Measurements from ENCODE around the gene NAT14.

The NAT14 gene

DNA sequence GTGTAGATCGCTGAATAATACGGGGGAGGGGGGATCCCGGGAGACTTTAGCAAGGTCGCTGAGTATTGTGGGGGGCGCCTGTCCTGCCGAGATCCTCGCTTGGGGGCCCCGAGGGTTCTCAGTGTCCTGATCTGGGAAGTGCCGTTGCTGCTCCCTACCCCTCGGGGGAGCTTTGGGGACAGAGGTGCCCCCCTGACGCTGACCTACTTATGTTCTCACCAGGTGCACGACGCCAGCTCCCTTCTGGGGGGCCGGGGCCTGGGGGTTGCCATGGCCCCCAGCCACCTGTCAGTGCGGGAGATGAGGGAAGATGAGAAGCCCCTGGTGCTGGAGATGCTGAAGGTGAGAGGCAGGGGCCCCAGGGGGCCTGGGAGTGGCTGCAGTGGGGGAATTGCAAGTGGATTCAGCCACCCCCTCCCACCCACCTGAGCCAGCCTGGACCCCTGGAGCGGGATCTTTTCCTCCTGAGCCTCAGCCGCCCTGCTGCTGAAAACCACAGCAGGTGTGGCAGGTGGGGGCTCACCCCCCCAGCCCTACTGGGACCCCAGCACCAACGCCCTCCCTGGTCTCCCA lies 537 bp downstream of the NAT14 start:
- H3K27ac ChIP-seq: peak overlapping the region; percentile 82
- no peak for TF ChIP-seq ZFX (IDR thresholded peaks at IDR 0.05; ENCODE audit: borderline replicate concordance)
- TF ChIP-seq, protein P1, sequence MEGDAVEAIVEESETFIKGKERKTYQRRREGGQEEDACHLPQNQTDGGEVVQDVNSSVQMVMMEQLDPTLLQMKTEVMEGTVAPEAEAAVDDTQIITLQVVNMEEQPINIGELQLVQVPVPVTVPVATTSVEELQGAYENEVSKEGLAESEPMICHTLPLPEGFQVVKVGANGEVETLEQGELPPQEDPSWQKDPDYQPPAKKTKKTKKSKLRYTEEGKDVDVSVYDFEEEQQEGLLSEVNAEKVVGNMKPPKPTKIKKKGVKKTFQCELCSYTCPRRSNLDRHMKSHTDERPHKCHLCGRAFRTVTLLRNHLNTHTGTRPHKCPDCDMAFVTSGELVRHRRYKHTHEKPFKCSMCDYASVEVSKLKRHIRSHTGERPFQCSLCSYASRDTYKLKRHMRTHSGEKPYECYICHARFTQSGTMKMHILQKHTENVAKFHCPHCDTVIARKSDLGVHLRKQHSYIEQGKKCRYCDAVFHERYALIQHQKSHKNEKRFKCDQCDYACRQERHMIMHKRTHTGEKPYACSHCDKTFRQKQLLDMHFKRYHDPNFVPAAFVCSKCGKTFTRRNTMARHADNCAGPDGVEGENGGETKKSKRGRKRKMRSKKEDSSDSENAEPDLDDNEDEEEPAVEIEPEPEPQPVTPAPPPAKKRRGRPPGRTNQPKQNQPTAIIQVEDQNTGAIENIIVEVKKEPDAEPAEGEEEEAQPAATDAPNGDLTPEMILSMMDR (IDR thresholded peaks at IDR 0.05): no peak

DNA sequence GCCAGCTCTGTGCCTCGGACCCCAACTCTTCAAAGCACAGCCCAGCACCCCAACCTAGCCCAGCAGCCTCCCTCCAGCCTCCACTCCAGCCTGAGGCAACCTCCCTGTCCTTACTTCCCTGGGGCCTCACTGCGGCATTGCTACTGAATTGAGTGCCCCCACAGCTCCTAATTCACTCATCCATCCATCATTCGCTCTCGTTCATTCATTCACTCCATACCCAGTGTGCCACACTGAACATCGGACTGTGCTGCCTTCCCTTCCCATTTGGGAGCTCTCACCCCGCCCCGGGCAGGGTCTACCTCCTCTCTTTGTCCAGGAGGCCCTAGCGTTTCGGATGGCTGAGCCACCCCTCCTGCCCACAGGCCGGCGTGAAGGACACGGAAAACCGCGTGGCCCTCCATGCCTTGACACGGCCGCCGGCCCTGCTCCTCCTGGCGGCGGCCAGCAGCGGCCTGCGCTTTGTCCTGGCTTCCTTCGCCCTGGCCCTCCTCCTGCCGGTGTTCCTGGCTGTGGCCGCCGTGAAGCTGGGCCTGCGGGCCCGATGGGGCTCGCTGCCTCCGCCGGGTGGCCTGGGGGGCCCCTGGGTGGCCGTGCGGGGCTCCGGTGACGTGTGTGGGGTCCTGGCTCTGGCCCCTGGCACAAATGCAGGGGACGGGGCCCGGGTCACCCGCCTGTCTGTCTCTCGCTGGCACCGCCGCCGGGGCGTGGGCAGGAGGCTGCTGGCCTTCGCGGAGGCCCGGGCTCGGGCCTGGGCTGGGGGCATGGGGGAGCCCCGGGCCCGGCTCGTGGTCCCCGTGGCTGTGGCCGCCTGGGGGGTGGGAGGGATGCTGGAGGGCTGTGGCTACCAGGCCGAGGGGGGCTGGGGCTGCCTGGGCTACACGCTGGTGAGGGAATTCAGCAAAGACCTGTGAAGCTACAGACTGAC lies 1.3 kb downstream of the NAT14 start:
- TF ChIP-seq ZFX (IDR thresholded peaks at IDR 0.05; ENCODE audit: borderline replicate concordance): no peak
- TF ChIP-seq, protein P1 (IDR thresholded peaks at IDR 0.05): no peak
- peak overlapping the region; percentile 82 for H3K27ac ChIP-seq

DNA sequence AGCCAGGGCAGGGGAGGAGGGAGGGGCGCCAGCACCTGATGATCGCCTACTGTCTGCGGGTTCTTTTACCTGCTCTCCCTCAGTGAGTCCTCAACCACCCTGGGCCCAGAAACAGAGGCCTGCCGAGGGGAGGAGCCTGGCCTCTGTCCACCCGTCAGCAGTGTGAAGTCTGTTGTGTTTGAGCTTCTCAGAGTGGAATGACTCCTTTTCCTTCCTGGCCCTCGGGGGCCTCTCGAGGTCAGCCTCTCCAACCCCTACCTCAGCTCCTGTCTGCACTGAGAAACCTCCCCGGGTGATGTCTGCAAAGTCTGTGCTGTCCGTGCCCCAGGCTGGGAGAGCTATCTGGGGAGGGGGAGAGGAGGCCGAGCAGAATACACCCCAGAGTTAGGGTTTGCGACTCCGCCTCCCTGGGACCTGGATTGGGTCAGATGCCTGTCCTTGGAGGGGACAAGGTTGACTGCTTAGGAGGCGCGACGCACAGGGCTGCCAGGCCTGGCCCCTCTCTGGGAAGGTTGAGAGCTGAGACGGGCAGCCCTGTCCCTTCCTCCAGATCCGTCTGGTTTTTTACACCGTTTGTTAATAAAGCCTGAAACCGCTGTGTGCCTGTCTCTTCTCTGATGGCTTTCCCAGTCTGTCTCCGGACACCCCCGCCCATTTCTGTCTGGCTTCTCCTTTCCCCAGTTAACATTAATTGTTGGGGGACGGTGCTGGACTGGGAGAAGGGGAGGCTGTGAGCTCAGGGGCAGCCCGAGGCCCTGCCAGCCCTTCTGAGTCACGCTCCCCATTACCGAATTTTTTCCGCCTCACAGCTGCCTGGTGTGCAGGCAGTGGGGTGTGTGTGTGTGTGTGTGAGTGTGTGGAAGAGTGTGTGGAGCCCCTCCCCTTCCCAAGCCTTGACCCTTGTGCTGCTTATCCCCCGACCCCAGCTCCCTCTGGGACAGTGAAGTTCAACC lies 2.3 kb downstream of the NAT14 start:
- H3K27ac ChIP-seq: peak overlapping the region; percentile 82
- TF ChIP-seq, protein P1 (IDR thresholded peaks at IDR 0.05): no peak
- no peak for TF ChIP-seq ZFX (IDR thresholded peaks at IDR 0.05; ENCODE audit: borderline replicate concordance)

DNA sequence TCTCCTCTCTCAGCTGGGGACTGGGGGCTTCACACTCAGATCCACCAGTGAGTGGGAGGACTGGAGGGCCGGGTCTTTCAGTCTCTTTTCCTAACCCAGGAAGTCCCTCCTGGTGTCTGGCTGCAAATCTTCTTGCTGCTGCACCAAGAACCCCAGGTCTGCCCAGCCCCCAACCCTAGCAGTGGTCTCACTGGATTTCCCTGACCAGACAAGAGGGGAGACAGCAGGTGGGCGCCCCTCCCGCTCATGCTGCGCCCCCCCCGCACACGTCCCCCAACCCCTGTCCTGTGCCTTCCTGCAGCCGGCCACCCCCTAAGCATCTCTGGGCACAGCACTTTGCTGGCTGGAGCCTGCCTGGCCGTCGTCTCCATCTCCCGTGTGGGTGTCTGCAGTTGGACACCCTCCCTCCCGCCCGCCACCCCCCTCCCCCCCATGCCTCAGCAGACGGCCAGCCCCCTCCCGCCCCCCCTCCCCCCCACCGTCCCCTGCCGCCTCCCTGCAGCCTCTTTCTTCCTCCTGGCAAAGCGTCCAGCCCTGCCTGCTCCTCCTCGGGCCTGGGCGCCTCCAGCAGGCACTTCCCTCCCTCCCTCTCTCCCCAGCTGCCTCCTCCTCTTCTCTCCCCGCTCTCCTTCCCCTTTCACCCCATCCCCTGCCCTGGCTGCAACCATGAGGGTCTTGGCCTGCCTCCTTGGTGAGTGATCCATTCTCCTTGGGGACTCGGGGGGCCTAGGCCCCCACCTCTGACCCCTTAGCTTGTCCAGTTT lies 3.1 kb downstream of the NAT14 start, which contains the start of gene SSC5D:
SSC5D (plus strand) TSS at position 513 of the 764 bp plus-strand sequence; CDS start at position 667, 154 bp downstream.
- TF ChIP-seq, protein P1 (IDR thresholded peaks at IDR 0.05): no peak
- TF ChIP-seq ZFX (IDR thresholded peaks at IDR 0.05; ENCODE audit: borderline replicate concordance): no peak
- H3K27ac ChIP-seq: peak within 1 kb of the TSS; percentile 82

DNA sequence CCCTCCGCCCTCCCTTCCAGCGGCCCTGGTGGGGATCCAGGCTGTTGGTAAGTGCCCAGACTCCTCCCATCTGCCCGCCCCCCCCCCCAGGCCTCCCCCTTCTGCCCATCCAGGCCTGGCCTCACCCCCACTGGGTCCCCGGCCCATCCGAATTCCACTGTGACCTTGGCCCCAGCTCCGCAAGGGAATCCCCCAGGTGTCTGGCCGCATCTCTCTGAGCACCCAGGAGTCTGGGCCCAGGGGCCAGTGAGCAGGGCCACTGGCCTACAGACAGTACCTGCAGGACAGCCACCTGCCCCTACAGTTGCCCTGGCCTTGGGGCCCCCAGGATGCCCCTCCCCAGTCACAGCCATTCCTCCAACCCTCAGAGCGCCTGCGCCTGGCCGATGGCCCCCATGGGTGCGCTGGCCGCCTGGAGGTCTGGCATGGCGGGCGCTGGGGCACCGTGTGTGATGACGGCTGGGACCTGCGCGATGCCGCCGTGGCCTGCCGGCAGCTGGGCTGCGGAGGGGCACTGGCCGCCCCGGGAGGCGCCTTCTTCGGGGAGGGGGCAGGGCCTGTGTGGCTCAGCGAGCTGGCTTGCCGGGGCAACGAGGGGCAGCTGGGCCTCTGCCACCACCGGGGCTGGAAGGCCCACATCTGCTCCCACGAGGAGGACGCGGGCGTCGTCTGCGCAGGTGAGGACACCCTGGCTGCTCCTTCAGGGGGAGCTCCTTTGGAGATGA lies 4.2 kb downstream of the NAT14 start:
- TF ChIP-seq ZFX (IDR thresholded peaks at IDR 0.05; ENCODE audit: borderline replicate concordance): no peak
- H3K27ac ChIP-seq: no peak overlapping the region

DNA sequence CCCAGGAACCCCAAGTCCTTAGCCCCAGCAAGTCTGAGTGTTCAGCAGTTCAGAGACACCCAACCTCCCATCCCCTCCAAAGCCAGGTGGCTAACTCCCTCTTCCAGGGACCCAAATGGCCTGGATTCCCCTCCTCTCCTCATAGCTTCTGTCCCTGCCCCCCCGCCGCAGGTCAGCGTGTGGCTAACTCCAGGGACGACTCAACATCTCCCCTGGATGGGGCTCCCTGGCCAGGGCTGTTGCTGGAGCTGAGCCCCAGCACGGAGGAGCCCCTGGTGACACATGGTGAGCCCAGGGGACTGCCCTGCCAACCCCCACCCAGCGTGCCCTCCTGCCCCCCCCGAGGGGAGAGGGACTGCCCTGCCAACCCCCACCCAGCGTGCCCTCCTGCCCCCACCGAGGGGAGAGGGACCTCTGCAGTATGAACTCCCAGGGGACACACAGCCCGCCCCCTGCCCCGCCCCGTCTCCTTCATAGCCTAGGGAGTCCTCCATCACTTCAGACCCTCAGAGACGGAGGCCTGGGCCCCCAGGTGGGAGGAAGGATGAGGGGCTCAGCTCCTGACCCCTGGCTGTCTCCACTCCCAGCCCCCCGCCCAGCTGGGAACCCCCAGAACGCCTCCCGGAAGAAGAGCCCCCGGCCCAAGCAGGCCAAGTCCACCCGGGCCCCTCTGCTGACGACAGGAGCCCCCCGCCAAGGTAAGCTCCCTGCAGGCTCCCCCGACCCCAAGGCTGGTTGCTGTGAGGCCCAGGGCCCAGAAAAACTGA lies 4.9 kb downstream of the NAT14 start:
- H3K27ac ChIP-seq: peak overlapping the region; percentile 54
- no peak for TF ChIP-seq ZFX (IDR thresholded peaks at IDR 0.05; ENCODE audit: borderline replicate concordance)
- TF ChIP-seq, protein P1 (IDR thresholded peaks at IDR 0.05): no peak

Data from 22Rv1 (cell line).